Measurements from ENCODE around the gene TSPAN18. TPM values are rescaled to one million over a fixed set of nuclear protein-coding genes. Genes with fewer than 3 reads are reported as not detected.

TSPAN18 gene
- total and polyA plus RNA-seq, 2 of the 8 experiments (the other 6 are each of a cell fraction or from before 2014, with no cell fraction given): 5.2 to 10.2 TPM

DNA sequence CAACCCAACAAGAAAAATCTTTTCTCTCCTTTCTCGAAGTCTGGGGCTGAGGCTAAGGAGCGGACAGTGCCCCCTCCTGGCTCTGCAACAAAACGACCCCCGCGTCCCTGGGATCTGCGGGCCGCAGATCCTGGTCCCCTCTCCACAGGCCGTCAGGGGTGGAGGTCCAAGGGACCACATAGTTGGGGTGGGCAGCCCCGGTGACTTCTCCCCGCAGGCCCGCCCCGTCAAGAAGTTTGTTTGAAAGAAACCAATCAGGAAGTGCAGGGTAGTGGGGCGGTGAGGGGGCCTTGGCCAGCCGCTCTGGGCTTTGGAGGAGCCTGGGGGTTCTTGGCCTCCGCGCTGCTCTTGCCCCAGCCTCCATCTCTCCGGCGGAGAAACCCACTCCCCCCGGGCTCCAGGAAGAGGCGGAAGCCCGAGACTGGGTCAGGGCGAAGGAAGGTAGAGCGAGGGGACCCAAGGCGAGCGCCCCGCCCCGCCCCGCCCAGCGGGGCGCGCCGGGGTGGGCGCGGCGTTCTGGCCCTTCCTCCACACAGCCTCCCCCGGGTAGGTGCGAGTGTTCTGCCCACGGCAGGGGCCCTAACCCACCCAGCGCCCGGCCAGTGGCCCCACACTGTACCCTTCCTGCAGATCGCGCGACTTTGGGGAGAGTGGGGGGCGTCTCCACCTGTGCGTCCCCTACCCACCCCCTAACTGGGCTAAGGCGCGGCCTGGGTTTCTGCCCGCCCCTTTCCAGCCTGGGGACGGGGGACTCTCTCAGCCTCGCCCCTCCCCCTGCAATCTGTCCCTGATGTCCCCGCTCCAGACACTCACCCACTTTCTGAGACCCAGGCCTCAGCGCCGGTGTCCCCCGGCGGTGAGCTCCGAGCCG is 222.6 kb downstream of the TSPAN18 start (continued):
- TF ChIP-seq, protein P1, sequence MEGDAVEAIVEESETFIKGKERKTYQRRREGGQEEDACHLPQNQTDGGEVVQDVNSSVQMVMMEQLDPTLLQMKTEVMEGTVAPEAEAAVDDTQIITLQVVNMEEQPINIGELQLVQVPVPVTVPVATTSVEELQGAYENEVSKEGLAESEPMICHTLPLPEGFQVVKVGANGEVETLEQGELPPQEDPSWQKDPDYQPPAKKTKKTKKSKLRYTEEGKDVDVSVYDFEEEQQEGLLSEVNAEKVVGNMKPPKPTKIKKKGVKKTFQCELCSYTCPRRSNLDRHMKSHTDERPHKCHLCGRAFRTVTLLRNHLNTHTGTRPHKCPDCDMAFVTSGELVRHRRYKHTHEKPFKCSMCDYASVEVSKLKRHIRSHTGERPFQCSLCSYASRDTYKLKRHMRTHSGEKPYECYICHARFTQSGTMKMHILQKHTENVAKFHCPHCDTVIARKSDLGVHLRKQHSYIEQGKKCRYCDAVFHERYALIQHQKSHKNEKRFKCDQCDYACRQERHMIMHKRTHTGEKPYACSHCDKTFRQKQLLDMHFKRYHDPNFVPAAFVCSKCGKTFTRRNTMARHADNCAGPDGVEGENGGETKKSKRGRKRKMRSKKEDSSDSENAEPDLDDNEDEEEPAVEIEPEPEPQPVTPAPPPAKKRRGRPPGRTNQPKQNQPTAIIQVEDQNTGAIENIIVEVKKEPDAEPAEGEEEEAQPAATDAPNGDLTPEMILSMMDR (IDR thresholded peaks at IDR 0.05; ENCODE audit: control extremely low read depth in 1 of 3, insufficient read depth in 1 of 3, low read depth in 1 of 3, low read length in 3 of 3): peak in 2 of 3 experiments; percentile 71 to 78; a peak in 3 of 4 replicates
- TF ChIP-seq TAF1 (IDR thresholded peaks at IDR 0.05; ENCODE audit: low read depth, low read length) (0 out of 2 replicates have a peak, but pooled peaks have one; percentile 16), CTBP2 (IDR thresholded peaks at IDR 0.05; ENCODE audit: borderline replicate concordance, insufficient read depth, insufficient read length, low read length) (peak; percentile 36), KDM5A (IDR thresholded peaks at IDR 0.05; ENCODE audit: low read length) (no peak), TCF12 (IDR thresholded peaks at IDR 0.05; ENCODE audit: low read depth, low read length) (no peak), RAD21 (IDR thresholded peaks at IDR 0.05 in 1 of 2, conservative IDR thresholded peaks at IDR 0.05 in 1 of 2; ENCODE audit: low read depth in 2 of 2, low read length in 2 of 2) (peak; percentile 45 to 68; a peak in 3 of 4 replicates), SAP30 (IDR thresholded peaks at IDR 0.05; ENCODE audit: insufficient read depth, insufficient replicate concordance, low read length) (no peak)
